Gastrocnemius medialis (tissue), 4 donors: Measurements from ENCODE around the gene PLEKHM2.

Experiments
- CTCF ChIP-seq, 5 experiments: fragments of 450-650 bp in 3 of 5; fragments of 200-600 bp in 2 of 5; sonication (generic) in 2 of 5; IDR thresholded peaks in 4 of 5; conservative IDR thresholded peaks in 1 of 5; 1 replicate in 4 of 5; 2 replicates in 1 of 5; pipeline ENCODE4 v1.5.1; 2016 to 2019; ENCODE audit warnings: antibody characterized with exemption in 5 of 5, mild to moderate bottlenecking in 3 of 5, moderate library complexity in 3 of 5
- POLR2A ChIP-seq, 2 donors: fragments of 450-650 bp; IDR thresholded peaks; one replicate each; pipeline ENCODE4 v1.6.1; 2017; ENCODE audit warnings: antibody characterized with exemption in 2 of 2, mild to moderate bottlenecking in 2 of 2, moderate library complexity in 2 of 2

- TF ChIP-seq CTCF (IDR thresholded peaks at IDR 0.05 in 4 of 5, conservative IDR thresholded peaks at IDR 0.05 in 1 of 5) (no peak), POLR2A (IDR thresholded peaks at IDR 0.05) (peak in 1 of 2 donors; percentile 60)
Observed at GRCh38 chr1:15709226-15709625, 25.1 kb downstream of the PLEKHM2 start.
